SK-N-SH (cell line): ENCODE measurements around the gene CKMT2. TPM values are rescaled to one million over a fixed set of nuclear protein-coding genes. Genes with fewer than 3 reads are reported as not detected.

Experiments
- CTCF ChIA-PET: fragments of 300-600, 350-600 bp; formaldehyde crosslinking; extraction: SDS; loops from one replicate; lab custom pipeline; 2021; lab: Yijun Ruan, JAX
- POLR2A ChIA-PET: fragments of 350-600 bp; sonication (Branson Sonifier 250); formaldehyde crosslinking; extraction: SDS; loops from one replicate; lab custom pipeline; 2020; ENCODE audit warnings: antibody characterized with exemption, inconsistent platforms; lab: Yijun Ruan, JAX
- DNase-seq: peaks from one replicate; pipeline ENCODE4 v3.0.0; 2012
- H2AFZ ChIP-seq: fragments of 200-600 bp; sonication (generic); 2 replicates; pipeline ENCODE4 v1.8.1; 2016; ENCODE audit warnings: antibody characterized with exemption, mild to moderate bottlenecking, low read depth
- H3F3A ChIP-seq: fragments of 200-600 bp; sonication (generic); replicated peaks from 2 replicates; pipeline ENCODE3; 2016; ENCODE audit warnings: antibody characterized with exemption, mild to moderate bottlenecking; ENCODE audit not compliant: insufficient read depth
- H3K27ac ChIP-seq, 2 experiments: fragments of 200-500 bp in 1 of 2; fragments of 200-600 bp in 1 of 2; sonication (Bioruptor generic) in 1 of 2; sonication (generic), shearing (Covaris generic) in 1 of 2; 2 replicates each; pipeline versions ENCODE4 v1.5.1 to v1.6.1; 2014 to 2016; ENCODE audit warnings: low read depth in 2 of 2, inconsistent platforms in 1 of 2, low read length in 1 of 2, mild to moderate bottlenecking in 1 of 2, mixed read lengths in 1 of 2
- H3K27me3 ChIP-seq: fragments of 200-600 bp; sonication (generic), shearing (Covaris generic); 2 replicates; pipeline ENCODE4 v1.6.1; 2016; ENCODE audit warnings: mixed run types; ENCODE audit not compliant: insufficient read depth
- H3K36me3 ChIP-seq, 2 experiments: fragments of 200-500 bp in 1 of 2; fragments of 200-600 bp in 1 of 2; sonication (Bioruptor generic) in 1 of 2; sonication (generic) in 1 of 2; replicated peaks in 1 of 2; 2 replicates each; pipeline versions ENCODE3 to v1.5.1; 2014 to 2016; ENCODE audit warnings: low read length in 1 of 2, mild to moderate bottlenecking in 1 of 2; ENCODE audit not compliant: insufficient read depth in 2 of 2, control insufficient read depth in 1 of 2
- H3K4me1 ChIP-seq, 2 experiments: fragments of 200-500 bp in 1 of 2; fragments of 200-600 bp in 1 of 2; sonication (Bioruptor generic) in 1 of 2; sonication (generic), shearing (Covaris generic) in 1 of 2; 2 replicates each; pipeline versions ENCODE4 v1.5.1 to v1.6.1; 2014 to 2016; ENCODE audit warnings: low read depth in 1 of 2, low read length in 1 of 2, mixed run types in 1 of 2; ENCODE audit not compliant: insufficient read depth in 2 of 2, control insufficient read depth in 1 of 2
- H3K4me2 ChIP-seq: fragments of 200-600 bp; sonication (generic), shearing (Covaris generic); 2 replicates; pipeline ENCODE4 v1.6.1; 2017; ENCODE audit warnings: mixed run types
- H3K4me3 ChIP-seq, 2 experiments: fragments of 200-500 bp in 1 of 2; fragments of 200-600 bp in 1 of 2; sonication (Bioruptor generic) in 1 of 2; sonication (generic), shearing (Covaris generic) in 1 of 2; 2 replicates each; pipeline versions ENCODE4 v1.5.1 to v1.8.1; 2014 to 2016; ENCODE audit warnings: low read depth in 2 of 2, inconsistent platforms in 1 of 2, low read length in 1 of 2, mild to moderate bottlenecking in 1 of 2, mixed read lengths in 1 of 2, moderate library complexity in 1 of 2
- H3K79me2 ChIP-seq: fragments of 200-600 bp; sonication (generic); 2 replicates; pipeline ENCODE4 v1.8.1; 2017; ENCODE audit warnings: mild to moderate bottlenecking; ENCODE audit not compliant: insufficient read depth
- H3K9ac ChIP-seq: fragments of 200-600 bp; sonication (generic); 2 replicates; pipeline ENCODE4 v1.6.1; 2017; ENCODE audit warnings: mixed run types
- H3K9me2 ChIP-seq: fragments of 200-600 bp; sonication (generic); 2 replicates; pipeline ENCODE4 v1.6.1; 2017; ENCODE audit warnings: mixed run types
- H3K9me3 ChIP-seq: fragments of 200-600 bp; sonication (generic); 2 replicates; pipeline ENCODE4 v1.6.1; 2017; ENCODE audit warnings: mixed run types, mild to moderate bottlenecking, moderate library complexity
- H4K20me1 ChIP-seq: fragments of 200-600 bp; sonication (generic); 2 replicates; pipeline ENCODE4 v1.6.1; 2017; ENCODE audit warnings: mild to moderate bottlenecking, mixed run types; ENCODE audit not compliant: insufficient read depth
- CTCF ChIP-seq: fragments of 200-600 bp; sonication (generic); IDR thresholded peaks from 2 replicates; pipeline ENCODE4 v1.6.1; 2017; ENCODE audit warnings: antibody characterized with exemption, mild to moderate bottlenecking, moderate library complexity
- ELF1 ChIP-seq: IDR thresholded peaks from 2 replicates; pipeline ENCODE4 v1.4.0; 2012
- EZH2phosphoT487 ChIP-seq: fragments of 200-600 bp; sonication (generic); IDR thresholded peaks from 2 replicates; pipeline ENCODE4 v1.6.1; 2017; ENCODE audit warnings: low read depth, mixed run types, mild to moderate bottlenecking, antibody characterized with exemption, moderate library complexity, borderline replicate concordance
- FOSL2 ChIP-seq: IDR thresholded peaks from 2 replicates; pipeline ENCODE4 v1.4.0; 2012; ENCODE audit warnings: low read depth, mild to moderate bottlenecking, moderate library complexity, borderline replicate concordance
- FOXM1 ChIP-seq: IDR thresholded peaks from 2 replicates; pipeline ENCODE4 v1.4.0; 2012; ENCODE audit warnings: low read depth, mild to moderate bottlenecking
- GATA2 ChIP-seq: sonication (generic); formaldehyde crosslinking; IDR thresholded peaks from 2 replicates; pipeline ENCODE4 v1.5.0; 2020; ENCODE audit warnings: mild to moderate bottlenecking, missing genetic modification reagents
- JUND ChIP-seq: IDR thresholded peaks from 2 replicates; pipeline ENCODE4 v1.4.0; 2012
- MAX ChIP-seq: IDR thresholded peaks from 2 replicates; pipeline ENCODE4 v1.4.0; 2012; ENCODE audit warnings: low read depth
- MEF2A ChIP-seq: IDR thresholded peaks from 2 replicates; pipeline ENCODE4 v1.4.0; 2012; ENCODE audit warnings: low read depth, borderline replicate concordance
- NRF1 ChIP-seq: IDR thresholded peaks from 2 replicates; pipeline ENCODE4 v1.6.1; 2012; ENCODE audit warnings: low read depth, mild to moderate bottlenecking, low read length
- POLR2AphosphoS5 ChIP-seq: IDR thresholded peaks from 2 replicates; pipeline ENCODE4 v1.6.1; 2012; ENCODE audit warnings: low read depth, low read length
- RCOR1 ChIP-seq: fragments of 150-350 bp; IDR thresholded peaks from 2 replicates; pipeline ENCODE4 v1.6.1; 2017; ENCODE audit warnings: antibody characterized with exemption, low read length
- RXRA ChIP-seq: IDR thresholded peaks from 2 replicates; pipeline ENCODE4 v1.4.0; 2012; ENCODE audit warnings: low read depth, mild to moderate bottlenecking, borderline replicate concordance
- TAF1 ChIP-seq: IDR thresholded peaks from 2 replicates; pipeline ENCODE4 v1.6.1; 2012; ENCODE audit warnings: low read depth, mild to moderate bottlenecking, low read length, moderate library complexity, borderline replicate concordance
- TEAD4 ChIP-seq: IDR thresholded peaks from 2 replicates; pipeline ENCODE4 v1.4.0; 2012; ENCODE audit warnings: mild to moderate bottlenecking, borderline replicate concordance; ENCODE audit not compliant: insufficient read depth
- YY1 ChIP-seq: IDR thresholded peaks from 2 replicates; pipeline ENCODE4 v1.4.0; 2012; ENCODE audit warnings: low read depth, mild to moderate bottlenecking
- ZBTB33 ChIP-seq: IDR thresholded peaks from 2 replicates; pipeline ENCODE4 v1.4.0; 2012; ENCODE audit warnings: low read depth, borderline replicate concordance
- WGBS: methylation state at CpG from one replicate; pipeline ENCODE4 v1.1.6; 2017; ENCODE audit warnings: low lambda C conversion rate; 5-methylcytosine and 5-hydroxymethylcytosine counted together
- polyA plus RNA-seq, 3 experiments: library from polyadenylated mRNA; depleted of rRNA; stranded (reverse); fragments of >200 nt; gene quantifications; 2 replicates each; pipeline ENCODE4 v1.2.3, GENCODE V29; 2012

Gene CKMT2
- polyA plus RNA-seq, 1 of the 3 experiments (the other 2 are of a cell fraction): not detected

- CTCF ChIA-PET: interaction anchor here (0.6 to 2.1 kb wide), 4 partner anchors 9 to 516 kb away, joined by 3 to 14 read pairs (median 5); no protein-coding TSS in a partner anchor
These were observed 29.4 kb upstream of the CKMT2 start for GRCh38 chr5:81203729-81204128.

More at GRCh38 chr5:81203729-81204128, 29.4 kb upstream of the CKMT2 start:
- H3K79me2 ChIP-seq: no peaks in the 10 kb centered on the region
- no peaks in the 10 kb centered on the region for H3K4me1 ChIP-seq
- H4K20me1 ChIP-seq: no peaks in the 10 kb centered on the region
- no peak overlapping the region for H3K27ac ChIP-seq
- H3K9ac ChIP-seq: no peak overlapping the region
- H3K9me2 ChIP-seq: no peaks in the 10 kb centered on the region
- H3K4me2 ChIP-seq: no peak overlapping the region
- WGBS: 88% methylated on average over 3 of the region's 3 CpGs
- DNase-seq: no peak
- no peaks in the 10 kb centered on the region for H3K36me3 ChIP-seq
- TF ChIP-seq ELF1 (no peak), EZH2phosphoT487 (no peak), NRF1 (no peak), RXRA (no peak), MAX (no peak), FOSL2 (no peak), FOXM1 (no peak), RCOR1 (no peak), TAF1 (no peak), JUND (no peak), ZBTB33 (no peak), YY1 (no peak), GATA2 (CRISPR knock-in tag) (no peak), MEF2A (no peak), TEAD4 (no peak), CTCF (no peak), POLR2AphosphoS5 (no peak)
- H3F3A ChIP-seq: no peaks in the 10 kb centered on the region
- no peak overlapping the region for H3K4me3 ChIP-seq
- POLR2A ChIA-PET: no interaction called here
- H3K27me3 ChIP-seq: no peaks in the 10 kb centered on the region
- H3K9me3 ChIP-seq: no peaks in the 10 kb centered on the region
- no peak overlapping the region for H2AFZ ChIP-seq
